ENCODE measurements around the gene SMYD3. TPM values are rescaled to one million over a fixed set of nuclear protein-coding genes. Genes with fewer than 3 reads are reported as not detected.

The SMYD3 gene
- 10 to 100 TPM in 1 of 2 donors, 1 to 10 TPM in 1; 8.8 to 19.0 TPM for total RNA-seq

DNA sequence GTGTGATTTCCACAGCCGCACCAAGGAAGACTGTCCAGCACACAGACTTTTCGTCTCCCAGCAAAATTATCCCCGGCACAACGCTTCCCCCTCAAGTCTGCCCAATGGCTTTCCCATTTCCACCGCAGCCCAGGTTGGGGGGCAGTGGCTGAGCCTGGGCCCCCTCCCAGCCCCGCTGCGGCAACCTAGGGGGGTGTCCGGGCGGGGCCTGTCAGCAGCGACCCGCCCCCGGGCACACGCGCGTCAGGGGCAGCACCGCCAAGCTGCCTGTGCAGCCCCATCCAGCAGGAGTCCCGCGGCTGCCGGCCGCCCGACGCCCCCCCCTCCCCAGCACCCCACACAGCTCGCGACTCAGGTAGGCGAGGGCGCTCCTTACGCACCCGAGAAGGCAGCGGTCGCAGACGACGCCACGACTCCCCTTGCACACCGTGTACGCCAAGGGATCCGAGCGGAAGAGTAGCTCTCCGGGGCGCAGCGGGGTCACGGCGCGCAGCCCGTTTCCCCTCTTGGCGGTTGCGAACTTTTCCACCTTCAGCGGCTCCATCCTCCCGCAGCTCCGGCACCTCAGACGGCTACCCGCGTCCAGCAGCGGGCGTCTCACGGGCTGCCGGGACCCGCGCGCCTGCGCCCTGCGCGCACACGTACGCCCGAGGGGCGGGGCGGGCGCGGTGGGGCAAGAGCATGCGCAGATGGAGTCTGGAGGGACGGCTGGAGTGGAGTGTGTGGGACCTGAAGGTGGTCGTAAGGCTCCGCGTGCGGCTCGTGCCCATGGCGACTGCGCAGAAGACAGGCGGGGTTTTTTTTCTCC, at the start of gene SMYD3:
TSS of gene SMYD3 (minus strand) at position 606 of the 808 bp plus-strand sequence.
- DNase-seq (ENCODE audit: low spot score) (no peak), ATAC-seq (ENCODE audit: insufficient number of reproducible peaks, low FRiP score, low read depth) (peak; percentile 59)
- TF ChIP-seq, protein P1, sequence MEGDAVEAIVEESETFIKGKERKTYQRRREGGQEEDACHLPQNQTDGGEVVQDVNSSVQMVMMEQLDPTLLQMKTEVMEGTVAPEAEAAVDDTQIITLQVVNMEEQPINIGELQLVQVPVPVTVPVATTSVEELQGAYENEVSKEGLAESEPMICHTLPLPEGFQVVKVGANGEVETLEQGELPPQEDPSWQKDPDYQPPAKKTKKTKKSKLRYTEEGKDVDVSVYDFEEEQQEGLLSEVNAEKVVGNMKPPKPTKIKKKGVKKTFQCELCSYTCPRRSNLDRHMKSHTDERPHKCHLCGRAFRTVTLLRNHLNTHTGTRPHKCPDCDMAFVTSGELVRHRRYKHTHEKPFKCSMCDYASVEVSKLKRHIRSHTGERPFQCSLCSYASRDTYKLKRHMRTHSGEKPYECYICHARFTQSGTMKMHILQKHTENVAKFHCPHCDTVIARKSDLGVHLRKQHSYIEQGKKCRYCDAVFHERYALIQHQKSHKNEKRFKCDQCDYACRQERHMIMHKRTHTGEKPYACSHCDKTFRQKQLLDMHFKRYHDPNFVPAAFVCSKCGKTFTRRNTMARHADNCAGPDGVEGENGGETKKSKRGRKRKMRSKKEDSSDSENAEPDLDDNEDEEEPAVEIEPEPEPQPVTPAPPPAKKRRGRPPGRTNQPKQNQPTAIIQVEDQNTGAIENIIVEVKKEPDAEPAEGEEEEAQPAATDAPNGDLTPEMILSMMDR (IDR thresholded peaks at IDR 0.05) = peak; percentile 17
- Histone ChIP-seq H3K27ac (no peak within 1 kb of the TSS), H3K4me1 (ENCODE audit: control insufficient read depth in 1 of 2, low read depth in 2 of 2) (peaks cover 0 to 17% of the 10 kb centered on the region in 2 donors), H3K9me3 (no peaks in the 10 kb centered on the region), H3K27me3 (replicated peaks; ENCODE audit: insufficient read depth) (no peaks in the 10 kb centered on the region), H3K4me3 (peak within 1 kb of the TSS; percentile 81), H3K36me3 (peaks cover 2% of the 10 kb centered on the region)

DNA sequence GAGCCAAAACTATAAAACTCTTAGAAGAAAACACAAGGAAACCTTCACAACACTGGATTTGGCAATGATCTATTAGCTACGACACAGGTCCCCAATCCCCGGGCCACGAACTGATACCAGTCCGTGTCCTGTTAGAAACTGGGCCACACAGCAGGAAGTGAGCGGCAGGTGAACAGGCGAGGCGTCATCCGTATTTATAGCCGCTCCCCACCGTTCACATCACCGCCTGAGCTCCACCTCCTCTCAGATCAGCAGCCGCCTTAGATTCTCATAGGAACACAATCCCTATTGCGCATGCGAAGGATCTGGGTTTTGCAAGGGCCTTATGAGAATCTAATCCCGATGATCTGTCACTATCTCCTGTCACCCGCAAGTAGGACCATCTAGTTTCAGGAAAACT, 47.1 kb upstream of the SMYD3 start:
- TF ChIP-seq, protein P1 (IDR thresholded peaks at IDR 0.05) = no peak
- H3K9me3 ChIP-seq = no peaks in the 10 kb centered on the region
- no peak overlapping the region for H3K27ac ChIP-seq
- no peaks in the 10 kb centered on the region for H3K27me3 ChIP-seq (replicated peaks; ENCODE audit: insufficient read depth)
- no peak for DNase-seq (ENCODE audit: low spot score)
- H3K36me3 ChIP-seq = peaks cover 15% of the 10 kb centered on the region
- no peak overlapping the region for H3K4me3 ChIP-seq
- no peaks in the 10 kb centered on the region for H3K4me1 ChIP-seq (ENCODE audit: control insufficient read depth in 1 of 2, low read depth in 2 of 2)
- no peak for ATAC-seq (ENCODE audit: insufficient number of reproducible peaks, low FRiP score, low read depth)

DNA sequence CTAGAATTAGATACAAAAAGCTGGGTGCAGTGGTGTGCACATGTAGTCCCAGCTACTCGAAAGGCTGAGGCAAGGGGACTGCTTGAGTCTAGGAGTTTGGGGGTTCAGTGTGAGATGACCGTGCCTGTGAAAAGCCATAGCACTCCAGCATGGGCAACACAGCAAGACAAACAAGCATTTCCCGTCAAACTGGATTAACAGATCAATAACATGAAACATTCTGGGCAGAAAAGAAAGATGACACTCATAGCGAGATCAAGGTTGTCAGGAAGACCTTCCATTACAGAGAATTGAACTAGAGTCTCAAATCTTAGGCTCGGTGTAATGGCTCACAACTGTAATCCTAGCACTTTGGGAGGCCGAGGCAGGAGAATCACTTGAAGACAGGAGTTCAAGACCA, 45.0 kb upstream of the SMYD3 start:
- DNase-seq (ENCODE audit: low spot score) = no peak
- no peak overlapping the region for H3K27ac ChIP-seq
- no peaks in the 10 kb centered on the region for H3K4me1 ChIP-seq (ENCODE audit: control insufficient read depth in 1 of 2, low read depth in 2 of 2)
- no peaks in the 10 kb centered on the region for H3K9me3 ChIP-seq
- no peaks in the 10 kb centered on the region for H3K27me3 ChIP-seq (replicated peaks; ENCODE audit: insufficient read depth)
- H3K4me3 ChIP-seq = no peak overlapping the region
- TF ChIP-seq, protein P1 (IDR thresholded peaks at IDR 0.05) = no peak
- H3K36me3 ChIP-seq = peaks cover 19% of the 10 kb centered on the region
- ATAC-seq (ENCODE audit: insufficient number of reproducible peaks, low FRiP score, low read depth) = no peak

DNA sequence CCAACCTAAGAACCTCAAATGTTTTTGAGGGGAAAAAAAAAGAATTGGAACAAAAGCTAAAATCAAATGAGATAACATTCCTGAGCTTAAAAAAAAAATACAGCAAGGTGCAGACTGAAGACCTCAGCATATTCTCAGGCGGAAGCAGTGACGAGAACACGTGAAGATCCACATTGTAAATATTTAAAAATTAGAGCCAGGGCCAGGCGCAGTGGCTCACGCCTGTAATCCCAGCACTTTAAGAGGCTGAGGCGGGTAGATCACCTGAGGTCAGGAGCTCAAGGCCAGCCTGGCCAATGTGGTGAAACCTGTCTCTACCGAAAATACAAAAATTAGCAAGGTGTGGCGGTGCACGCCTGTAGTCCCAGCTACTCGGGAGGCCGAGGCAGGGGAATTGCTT, 43.3 kb upstream of the SMYD3 start:
- Histone ChIP-seq H3K27ac (no peak overlapping the region), H3K9me3 (no peaks in the 10 kb centered on the region), H3K4me3 (no peak overlapping the region), H3K27me3 (replicated peaks; ENCODE audit: insufficient read depth) (no peaks in the 10 kb centered on the region), H3K4me1 (ENCODE audit: control insufficient read depth in 1 of 2, low read depth in 2 of 2) (no peaks in the 10 kb centered on the region), H3K36me3 (peaks cover 26% of the 10 kb centered on the region)
- ATAC-seq (ENCODE audit: insufficient number of reproducible peaks, low FRiP score, low read depth) = no peak
- TF ChIP-seq, protein P1 (IDR thresholded peaks at IDR 0.05) = no peak
- no peak for DNase-seq (ENCODE audit: low spot score)

DNA sequence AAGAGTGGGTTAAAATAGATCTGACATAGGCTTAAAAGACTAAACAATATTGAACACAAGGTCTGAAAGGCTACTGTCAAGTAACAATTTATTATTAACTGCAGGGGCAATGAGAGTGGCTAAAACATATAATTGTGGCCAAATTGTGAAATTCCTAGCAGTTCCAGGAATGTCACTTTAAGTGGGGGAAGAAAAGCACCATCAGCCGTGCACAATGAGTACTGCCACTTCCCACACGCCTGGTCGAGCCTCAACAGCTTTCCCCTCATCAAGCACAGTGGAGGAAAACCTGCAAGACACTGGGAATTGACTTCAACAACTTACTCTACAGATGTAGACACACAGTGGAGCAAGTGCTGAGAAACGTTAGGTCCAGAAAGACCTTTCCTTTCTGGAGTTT, 42.6 kb upstream of the SMYD3 start:
- Histone ChIP-seq H3K27me3 (replicated peaks; ENCODE audit: insufficient read depth) (no peaks in the 10 kb centered on the region), H3K36me3 (peaks cover 22% of the 10 kb centered on the region), H3K9me3 (no peaks in the 10 kb centered on the region), H3K27ac (no peak overlapping the region), H3K4me3 (no peak overlapping the region), H3K4me1 (ENCODE audit: control insufficient read depth in 1 of 2, low read depth in 2 of 2) (no peaks in the 10 kb centered on the region)
- DNase-seq (ENCODE audit: low spot score) = no peak
- TF ChIP-seq, protein P1 (IDR thresholded peaks at IDR 0.05) = no peak
- ATAC-seq (ENCODE audit: insufficient number of reproducible peaks, low FRiP score, low read depth) = no peak
